AG09309 (cell line): Measurements from ENCODE around the gene MYZAP.

ENCODE experiments used
- DNase-seq: peaks from one replicate; pipeline ENCODE4 v3.0.0-alpha.2; 2010; ENCODE audit warnings: low read depth
- H3K4me3 ChIP-seq: 2 replicates; pipeline ENCODE4 v1.5.1; 2011; ENCODE audit warnings: mild to moderate bottlenecking, low read depth, low read length, moderate library complexity; ENCODE audit not compliant: control insufficient read depth
- TF ChIP-seq, protein P1 (sequence below): IDR thresholded peaks from 2 replicates; pipeline ENCODE4 v1.5.1; 2011; ENCODE audit warnings: mild to moderate bottlenecking, low read depth, low read length, inconsistent platforms; ENCODE audit not compliant: insufficient read depth, control insufficient read depth; ENCODE audit errors: missing control alignments

The MYZAP gene

GRCh38 chr15:57708047-57708446 is 116.3 kb downstream of the MYZAP start:
- DNase-seq, result no peak
- no peak overlapping the region for H3K4me3 ChIP-seq
- TF ChIP-seq, protein P1, sequence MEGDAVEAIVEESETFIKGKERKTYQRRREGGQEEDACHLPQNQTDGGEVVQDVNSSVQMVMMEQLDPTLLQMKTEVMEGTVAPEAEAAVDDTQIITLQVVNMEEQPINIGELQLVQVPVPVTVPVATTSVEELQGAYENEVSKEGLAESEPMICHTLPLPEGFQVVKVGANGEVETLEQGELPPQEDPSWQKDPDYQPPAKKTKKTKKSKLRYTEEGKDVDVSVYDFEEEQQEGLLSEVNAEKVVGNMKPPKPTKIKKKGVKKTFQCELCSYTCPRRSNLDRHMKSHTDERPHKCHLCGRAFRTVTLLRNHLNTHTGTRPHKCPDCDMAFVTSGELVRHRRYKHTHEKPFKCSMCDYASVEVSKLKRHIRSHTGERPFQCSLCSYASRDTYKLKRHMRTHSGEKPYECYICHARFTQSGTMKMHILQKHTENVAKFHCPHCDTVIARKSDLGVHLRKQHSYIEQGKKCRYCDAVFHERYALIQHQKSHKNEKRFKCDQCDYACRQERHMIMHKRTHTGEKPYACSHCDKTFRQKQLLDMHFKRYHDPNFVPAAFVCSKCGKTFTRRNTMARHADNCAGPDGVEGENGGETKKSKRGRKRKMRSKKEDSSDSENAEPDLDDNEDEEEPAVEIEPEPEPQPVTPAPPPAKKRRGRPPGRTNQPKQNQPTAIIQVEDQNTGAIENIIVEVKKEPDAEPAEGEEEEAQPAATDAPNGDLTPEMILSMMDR, result no peak

- DNase-seq, result no peak
- H3K4me3 ChIP-seq, result no peak overlapping the region
- TF ChIP-seq, protein P1, result no peak
Measured at GRCh38 chr15:57718309-57718708, 126.6 kb downstream of the MYZAP start.

DNA sequence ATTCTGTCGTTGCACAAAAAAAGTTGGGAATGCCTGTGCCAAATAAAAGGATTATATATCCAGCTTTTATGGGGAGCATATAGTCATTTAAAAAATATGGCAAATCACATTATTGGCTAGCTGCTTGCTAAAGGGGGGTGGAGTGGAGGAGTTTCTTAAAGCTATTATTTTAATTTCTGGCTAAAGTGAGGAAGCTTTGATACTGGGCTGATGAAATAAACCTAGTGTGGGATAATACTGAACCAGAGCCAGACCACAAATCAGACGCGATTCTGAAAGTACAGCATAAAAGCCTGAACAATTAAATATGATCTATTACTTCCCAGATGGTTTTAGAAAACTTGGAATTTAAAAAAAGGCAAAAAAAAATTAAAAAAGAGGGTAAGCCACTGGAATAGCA is 129.2 kb downstream of the MYZAP start:
- DNase-seq, result no peak
- TF ChIP-seq, protein P1, result no peak
- H3K4me3 ChIP-seq, result no peak overlapping the region

DNA sequence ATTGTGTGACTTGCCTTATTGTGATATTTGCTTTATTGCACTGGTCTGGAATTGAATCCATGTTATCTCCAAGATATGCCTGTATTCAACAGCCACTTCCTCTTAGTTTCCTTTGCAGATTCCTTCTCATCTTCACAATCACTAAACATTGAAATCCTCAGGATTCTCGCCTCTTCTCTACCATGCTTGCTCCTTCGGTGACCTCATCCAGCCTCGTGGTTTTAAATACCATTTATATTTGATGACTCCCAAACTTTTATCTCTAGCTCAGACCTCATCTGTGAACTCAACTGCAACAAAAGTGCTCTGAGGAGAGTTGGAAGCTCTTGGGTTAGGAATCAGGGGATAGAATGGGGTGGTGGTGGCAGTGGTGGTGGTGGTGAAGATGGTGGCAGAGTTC is 134.7 kb downstream of the MYZAP start:
- H3K4me3 ChIP-seq, result no peak overlapping the region
- no peak for DNase-seq
- TF ChIP-seq, protein P1, result no peak

DNA sequence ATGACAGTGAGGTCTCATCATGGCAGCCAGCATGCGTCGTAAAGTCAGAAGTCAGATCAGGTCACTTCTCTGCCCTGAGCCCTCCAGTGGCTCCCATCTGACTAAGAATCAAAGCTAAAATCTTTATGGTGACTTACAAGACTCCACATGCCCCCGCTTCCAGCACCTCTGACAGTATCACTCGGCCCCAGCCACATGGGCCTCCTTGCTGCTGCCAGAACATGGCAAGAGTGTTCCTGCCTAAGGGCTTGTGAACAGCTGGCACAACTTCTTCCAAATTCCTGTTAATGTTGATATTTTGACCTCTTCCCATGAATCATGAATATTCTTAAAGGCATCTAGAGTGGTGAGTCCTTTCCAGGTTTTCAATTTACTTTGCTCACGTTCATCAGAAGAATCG is 135.3 kb downstream of the MYZAP start:
- DNase-seq, result no peak

DNA sequence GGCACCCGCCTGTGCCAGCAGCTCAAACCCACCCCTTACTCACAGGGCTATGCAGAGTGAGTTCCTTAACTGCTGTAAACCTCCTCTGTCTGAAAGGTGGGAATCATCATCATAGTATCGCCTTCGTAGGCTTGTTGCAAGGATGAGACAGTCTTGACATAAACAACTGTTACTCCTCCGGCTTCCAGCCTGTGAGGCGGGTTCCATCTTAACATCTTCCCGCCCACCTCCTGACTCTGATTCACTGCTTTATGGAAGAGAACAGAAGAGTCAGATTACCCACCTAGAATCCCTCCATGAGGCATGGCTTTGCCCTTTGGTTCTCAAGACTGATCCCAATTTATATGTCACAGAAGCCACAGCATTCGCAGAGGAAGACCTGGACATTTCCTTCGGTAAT is 136.7 kb downstream of the MYZAP start:
- no peak overlapping the region for H3K4me3 ChIP-seq
- TF ChIP-seq, protein P1, result no peak
- DNase-seq, result no peak

More for the DNA sequence above, 135.3 kb downstream of the MYZAP start:
- TF ChIP-seq, protein P1, result no peak
- no peak overlapping the region for H3K4me3 ChIP-seq

GRCh38 chr15:57730876-57731275 is 139.2 kb downstream of the MYZAP start:
- no peak overlapping the region for H3K4me3 ChIP-seq
- TF ChIP-seq, protein P1, result no peak
- no peak for DNase-seq
